MM.1S (cell line): ENCODE data around the gene HOXB7.

ENCODE experiments used
- DNase-seq: peaks from one replicate; pipeline ENCODE4 v3.0.0-alpha.2; 2015
- H2AFZ ChIP-seq: fragments of 300-600 bp; sonication (generic); 2 replicates; pipeline ENCODE4 v1.6.0; 2016; ENCODE audit warnings: antibody characterized with exemption, low read length
- H3F3A ChIP-seq: fragments of 300-600 bp; sonication (generic); 2 replicates; pipeline ENCODE4 v1.6.1; 2016; ENCODE audit warnings: mild to moderate bottlenecking, antibody characterized with exemption, low read length, moderate library complexity, mixed read lengths; ENCODE audit not compliant: insufficient read depth
- H3K27ac ChIP-seq: fragments of 300-600 bp; sonication (generic); 2 replicates; pipeline ENCODE4 v1.5.1; 2016; ENCODE audit warnings: mild to moderate bottlenecking, low read length
- H3K27me3 ChIP-seq: fragments of 300-600 bp; sonication (generic); replicated peaks from 2 replicates; pipeline ENCODE4 v1.6.0; 2016; ENCODE audit warnings: low read length; ENCODE audit not compliant: insufficient read depth
- H3K36me3 ChIP-seq: fragments of 300-600 bp; sonication (generic); replicated peaks from 2 replicates; pipeline ENCODE4 v1.6.1; 2016; ENCODE audit warnings: mild to moderate bottlenecking, low read length, mixed read lengths; ENCODE audit not compliant: insufficient read depth
- H3K4me1 ChIP-seq: fragments of 300-600 bp; sonication (generic); 2 replicates; pipeline ENCODE4 v1.6.1; 2016; ENCODE audit warnings: low read length, mixed read lengths
- H3K4me2 ChIP-seq: fragments of 300-600 bp; sonication (generic); 2 replicates; pipeline ENCODE4 v1.6.0; 2016; ENCODE audit warnings: low read depth, low read length
- H3K4me3 ChIP-seq: fragments of 300-600 bp; sonication (generic); 2 replicates; pipeline ENCODE4 v1.5.1; 2016; ENCODE audit warnings: low read length, mixed read lengths
- H3K79me2 ChIP-seq: fragments of 300-600 bp; sonication (generic); 2 replicates; pipeline ENCODE4 v1.6.1; 2016; ENCODE audit warnings: mixed run types, low read length, mixed read lengths
- H3K9ac ChIP-seq: fragments of 300-600 bp; sonication (generic); 2 replicates; pipeline ENCODE4 v1.6.1; 2016; ENCODE audit warnings: low read length, mixed read lengths
- H3K9me2 ChIP-seq: fragments of 300-600 bp; sonication (generic); replicated peaks from 2 replicates; pipeline ENCODE4 v1.6.1; 2016; ENCODE audit warnings: mild to moderate bottlenecking, low read length, mixed read lengths; ENCODE audit not compliant: insufficient read depth
- H3K9me3 ChIP-seq: fragments of 300-600 bp; sonication (generic); replicated peaks from 2 replicates; pipeline ENCODE4 v1.6.1; 2016; ENCODE audit warnings: mild to moderate bottlenecking, low read length, mixed read lengths; ENCODE audit not compliant: insufficient read depth
- H4K20me1 ChIP-seq: fragments of 300-600 bp; sonication (generic); 2 replicates; pipeline ENCODE4 v1.6.1; 2016; ENCODE audit warnings: mild to moderate bottlenecking, low read length, moderate library complexity, mixed read lengths; ENCODE audit not compliant: insufficient read depth
- CTCF ChIP-seq: fragments of 300-600 bp; sonication (generic); IDR thresholded peaks from 2 replicates; pipeline ENCODE4 v1.5.1; 2016; ENCODE audit warnings: antibody characterized with exemption, low read length, mixed read lengths
- EZH2 ChIP-seq: fragments of 300-600 bp; sonication (generic); optimal IDR thresholded peaks from 2 replicates; pipeline ENCODE3; 2017; ENCODE audit warnings: low read depth, mild to moderate bottlenecking, antibody characterized with exemption, low read length, mixed read lengths
- EZH2phosphoT487 ChIP-seq: fragments of 300-600 bp; sonication (generic); IDR thresholded peaks from 2 replicates; pipeline ENCODE4 v1.6.1; 2018; ENCODE audit warnings: antibody characterized with exemption, low read length

Gene HOXB7

GRCh38 chr17:48634493-48635208 is 23.8 kb upstream of the HOXB7 start:
- H3K27me3 ChIP-seq = peaks cover 34% of the 10 kb centered on the region
- TF ChIP-seq EZH2phosphoT487 (no peak), EZH2 (no peak), CTCF (no peak)
- H3K9me3 ChIP-seq = no peaks in the 10 kb centered on the region
- H2AFZ ChIP-seq = no peak overlapping the region
- H3K36me3 ChIP-seq = no peaks in the 10 kb centered on the region
- H3K4me1 ChIP-seq = peaks cover 4% of the 10 kb centered on the region; the same call in 1 of the 2 replicates
- H3K79me2 ChIP-seq = no peaks in the 10 kb centered on the region
- H3K9ac ChIP-seq = no peak overlapping the region
- no peaks in the 10 kb centered on the region for H4K20me1 ChIP-seq
- no peaks in the 10 kb centered on the region for H3F3A ChIP-seq
- H3K9me2 ChIP-seq = no peaks in the 10 kb centered on the region
- no peak overlapping the region for H3K4me3 ChIP-seq
- DNase-seq = no peak
- no peak overlapping the region for H3K27ac ChIP-seq
- no peak overlapping the region for H3K4me2 ChIP-seq

GRCh38 chr17:48633266-48633677 is 22.5 kb upstream of the HOXB7 start:
- DNase-seq = no peak
- no peaks in the 10 kb centered on the region for H3K79me2 ChIP-seq
- no peaks in the 10 kb centered on the region for H4K20me1 ChIP-seq
- H3F3A ChIP-seq = no peaks in the 10 kb centered on the region
- no peaks in the 10 kb centered on the region for H3K9me3 ChIP-seq
- no peak overlapping the region for H2AFZ ChIP-seq
- H3K27me3 ChIP-seq = peaks cover 43% of the 10 kb centered on the region
- H3K4me3 ChIP-seq = no peak overlapping the region
- H3K4me2 ChIP-seq = no peak overlapping the region
- no peak overlapping the region for H3K9ac ChIP-seq
- H3K36me3 ChIP-seq = no peaks in the 10 kb centered on the region
- H3K4me1 ChIP-seq = peaks cover 4% of the 10 kb centered on the region; the same call in 1 of the 2 replicates
- H3K27ac ChIP-seq = no peak overlapping the region
- TF ChIP-seq CTCF (no peak), EZH2phosphoT487 (no peak), EZH2 (no peak)
- H3K9me2 ChIP-seq = no peaks in the 10 kb centered on the region

- Histone ChIP-seq H3K9me2 (no peaks in the 10 kb centered on the region), H3K27me3 (peaks cover 43% of the 10 kb centered on the region), H3K4me3 (no peak overlapping the region), H3K36me3 (no peaks in the 10 kb centered on the region), H3K4me1 (peaks cover 4% of the 10 kb centered on the region; the same call in 1 of the 2 replicates), H2AFZ (no peak overlapping the region), H4K20me1 (no peaks in the 10 kb centered on the region), H3K4me2 (no peak overlapping the region), H3K79me2 (no peaks in the 10 kb centered on the region), H3K9ac (no peak overlapping the region), H3K27ac (no peak overlapping the region), H3F3A (no peaks in the 10 kb centered on the region), H3K9me3 (no peaks in the 10 kb centered on the region)
- DNase-seq = no peak
- TF ChIP-seq EZH2 = no peak
These were observed 21.9 kb upstream of the HOXB7 start for GRCh38 chr17:48632579-48633265.
